Caco-2 (cell line): ENCODE measurements around the gene ERICH4. TPM values are rescaled to one million over a fixed set of nuclear protein-coding genes. Genes with fewer than 3 reads are reported as not detected.

Experiments
- BruUV-seq: library from RNA; stranded (reverse); fragments of 400-500 nt; replicated peaks from 2 replicates; lab custom pipeline; 2021; lab: Mats Ljungman, UMichigan
- CTCF ChIA-PET: fragments of 300-600 bp; sonication (Branson Sonifier 250); formaldehyde crosslinking; loops from one replicate; lab custom pipeline; 2022; ENCODE audit warnings: antibody characterized with exemption; lab: Charles Lee
- POLR2A ChIA-PET: fragments of 300-600 bp; sonication (Branson Sonifier 250); formaldehyde crosslinking; loops from one replicate; lab custom pipeline; 2022; ENCODE audit warnings: antibody characterized with exemption; lab: Charles Lee
- DNase-seq, 2 experiments: peaks; one replicate each; pipeline versions ENCODE4 v3.0.0 to v3.0.0-alpha.2; 2020 to 2022
- H3K27me3 ChIP-seq: replicated peaks from 2 replicates; pipeline ENCODE4 v1.6.0; 2011; ENCODE audit warnings: low read length; ENCODE audit not compliant: control insufficient read depth, insufficient read depth
- H3K36me3 ChIP-seq: 2 replicates; pipeline ENCODE4 v1.5.1; 2011; ENCODE audit warnings: low read length; ENCODE audit not compliant: control insufficient read depth, insufficient read depth
- H3K4me1 ChIP-seq: fragments of 250-450 bp; sonication (Bioruptor Pico); 2 replicates; pipeline ENCODE4 v1.5.1; 2020; ENCODE audit warnings: mild to moderate bottlenecking
- H3K4me3 ChIP-seq: 2 replicates; pipeline ENCODE4 v1.5.1; 2011; ENCODE audit warnings: low read depth, mild to moderate bottlenecking, control low read depth, low read length
- H3K9me3 ChIP-seq: fragments of 250-450 bp; sonication (Bioruptor Pico); 2 replicates; pipeline ENCODE4 v1.5.1; 2020; ENCODE audit warnings: mild to moderate bottlenecking, moderate library complexity
- H3K27ac Mint-ChIP-seq: one replicate; pipeline ENCODE4 v1.8.0; 2022; ENCODE audit warnings: mixed read lengths; ENCODE audit not compliant: unreplicated experiment
- H3K27me3 Mint-ChIP-seq: one replicate; pipeline ENCODE4 v1.8.0; 2022; ENCODE audit warnings: mixed read lengths; ENCODE audit not compliant: insufficient read depth, unreplicated experiment
- H3K36me3 Mint-ChIP-seq: one replicate; pipeline ENCODE4 v1.8.0; 2022; ENCODE audit warnings: mild to moderate bottlenecking, mixed read lengths; ENCODE audit not compliant: insufficient read depth, unreplicated experiment
- H3K4me1 Mint-ChIP-seq: one replicate; pipeline ENCODE4 v1.8.0; 2022; ENCODE audit warnings: low read depth, mixed read lengths; ENCODE audit not compliant: unreplicated experiment
- H3K4me3 Mint-ChIP-seq: one replicate; pipeline ENCODE4 v1.8.0; 2022; ENCODE audit warnings: mild to moderate bottlenecking, moderate library complexity, mixed read lengths; ENCODE audit not compliant: unreplicated experiment
- H3K9me3 Mint-ChIP-seq: one replicate; pipeline ENCODE4 v1.8.0; 2022; ENCODE audit warnings: mixed read lengths; ENCODE audit not compliant: unreplicated experiment
- CTCF ChIP-seq, 2 experiments: fragments of 200-600 bp in 1 of 2; IDR thresholded peaks; 1 replicate in 1 of 2; 2 replicates in 1 of 2; pipeline versions ENCODE4 v1.5.1 to v1.8.0; 2011 to 2022; ENCODE audit warnings: antibody characterized with exemption in 1 of 2, control low read depth in 1 of 2, inconsistent platforms in 1 of 2, low read depth in 1 of 2, low read length in 1 of 2, mild to moderate bottlenecking in 1 of 2, moderate library complexity in 1 of 2; ENCODE audit not compliant: insufficient read depth in 1 of 2, severe bottlenecking in 1 of 2, unreplicated experiment in 1 of 2
- intact Hi-C: fragments of 100-400 bp; cut with micrococcal nuclease; formaldehyde crosslinking; loops from one replicate; pipeline ENCODE4 v1.10.0; 2022; ENCODE audit not compliant: unreplicated experiment
- total RNA-seq: library from RNA; stranded (reverse); gene quantifications from 2 replicates; pipeline ENCODE4 v1.2.3, GENCODE V29; 2022

ERICH4 gene
- total RNA-seq, 1 experiment from 2014 or later = not detected

- no peaks in the 10 kb centered on the region for H3K9me3 Mint-ChIP-seq
- H3K4me3 ChIP-seq = no peak overlapping the region
- no peaks in the 10 kb centered on the region for H3K27me3 ChIP-seq
- intact Hi-C loops = no loop called here
- BruUV-seq = no TSS peak
- CTCF ChIA-PET = interaction anchor here (0.9 kb wide), 1 partner anchor 68 kb away, joined by 3 read pairs; no protein-coding TSS in a partner anchor
- POLR2A ChIA-PET = interaction anchor here (0.5 to 1.1 kb wide), 2 partner anchors 19 to 103 kb away, joined by 5 to 8 read pairs; no protein-coding TSS in a partner anchor
- no peak for DNase-seq
- H3K4me1 ChIP-seq = no peaks in the 10 kb centered on the region
- H3K36me3 Mint-ChIP-seq = peaks cover 23% of the 10 kb centered on the region
- H3K4me1 Mint-ChIP-seq = no peaks in the 10 kb centered on the region
- no peaks in the 10 kb centered on the region for H3K9me3 ChIP-seq
- 0 out of 2 replicates have a peak, but pooled peaks cover 1% of the 10 kb centered on the region for H3K36me3 ChIP-seq
- H3K27ac Mint-ChIP-seq = no peak overlapping the region
- TF ChIP-seq CTCF (IDR thresholded peaks at IDR 0.05; ENCODE audit: insufficient read depth in 1 of 2, low read depth in 1 of 2, low read length in 1 of 2, severe bottlenecking in 1 of 2, unreplicated experiment in 1 of 2) = no peak
- no peaks in the 10 kb centered on the region for H3K27me3 Mint-ChIP-seq
- no peak overlapping the region for H3K4me3 Mint-ChIP-seq
These were observed 22.7 kb upstream of the ERICH4 start for GRCh38 chr19:41420101-41420880.

GRCh38 chr19:41421314-41421713 lies 21.6 kb upstream of the ERICH4 start:
- H3K4me3 ChIP-seq = no peak overlapping the region
- Mint-ChIP-seq H3K4me1 (no peaks in the 10 kb centered on the region), H3K27me3 (no peaks in the 10 kb centered on the region), H3K9me3 (no peaks in the 10 kb centered on the region), H3K27ac (no peak overlapping the region), H3K4me3 (no peak overlapping the region), H3K36me3 (peaks cover 20% of the 10 kb centered on the region)
- no peaks in the 10 kb centered on the region for H3K4me1 ChIP-seq
- intact Hi-C loops = no loop called here
- H3K36me3 ChIP-seq = peaks cover 1% of the 10 kb centered on the region
- H3K9me3 ChIP-seq = no peaks in the 10 kb centered on the region
- no TSS peak for BruUV-seq
- H3K27me3 ChIP-seq = no peaks in the 10 kb centered on the region
- ChIA-PET CTCF (interaction anchor here (0.9 kb wide), 1 partner anchor 69 kb away, joined by 3 read pairs; no protein-coding TSS in a partner anchor), POLR2A (interaction anchor here (1.0 to 1.1 kb wide), 2 partner anchors 12 to 18 kb away, joined by 3 to 8 read pairs; no protein-coding TSS in a partner anchor)
- DNase-seq = no peak
- TF ChIP-seq CTCF (IDR thresholded peaks at IDR 0.05; ENCODE audit: insufficient read depth in 1 of 2, low read depth in 1 of 2, low read length in 1 of 2, severe bottlenecking in 1 of 2, unreplicated experiment in 1 of 2) = no peak

- CTCF ChIA-PET = no interaction called here
- intact Hi-C loops = no loop called here
- H3K27ac Mint-ChIP-seq = no peak overlapping the region
These were observed 21.0 kb upstream of the ERICH4 start for GRCh38 chr19:41421973-41422372.

More at GRCh38 chr19:41421973-41422372, 21.0 kb upstream of the ERICH4 start:
- no peak for TF ChIP-seq CTCF (IDR thresholded peaks at IDR 0.05; ENCODE audit: insufficient read depth in 1 of 2, low read depth in 1 of 2, low read length in 1 of 2, severe bottlenecking in 1 of 2, unreplicated experiment in 1 of 2)
- Mint-ChIP-seq H3K27me3 (no peaks in the 10 kb centered on the region), H3K4me1 (peaks cover 4% of the 10 kb centered on the region), H3K9me3 (no peaks in the 10 kb centered on the region), H3K4me3 (no peak overlapping the region), H3K36me3 (peaks cover 27% of the 10 kb centered on the region)
- Histone ChIP-seq H3K9me3 (no peaks in the 10 kb centered on the region), H3K36me3 (peaks cover 1% of the 10 kb centered on the region), H3K27me3 (no peaks in the 10 kb centered on the region), H3K4me3 (no peak overlapping the region), H3K4me1 (0 out of 2 replicates have a peak, but pooled peaks cover 6% of the 10 kb centered on the region)
- BruUV-seq = no TSS peak
- POLR2A ChIA-PET = no interaction called here
- DNase-seq = no peak
